NCI-H146 treated with DMSO at 0.1 percent for 48 hours (cell line): ENCODE measurements around the gene MAP1S.

ENCODE experiments used
- DNase-seq: peaks from one replicate; lab custom pipeline; 2025; ENCODE audit not compliant: unreplicated experiment; lab: John Stamatoyannopoulos, UW

The MAP1S gene

GRCh38 chr19:17735410-17735809 is 16.1 kb downstream of the MAP1S start:
- DNase-seq = no peak

GRCh38 chr19:17737690-17738153 is 18.4 kb downstream of the MAP1S start:
- DNase-seq = no peak

GRCh38 chr19:17739121-17739875 is 20.0 kb downstream of the MAP1S start:
- no peak for DNase-seq

- DNase-seq = no peak
These were observed 22.2 kb downstream of the MAP1S start for GRCh38 chr19:17741456-17741855.

GRCh38 chr19:17743874-17744580 is 24.7 kb downstream of the MAP1S start:
- no peak for DNase-seq

- peak; percentile 88 for DNase-seq
These were observed 28.2 kb downstream of the MAP1S start for GRCh38 chr19:17747205-17748098.

- DNase-seq = no peak
These were observed 29.8 kb downstream of the MAP1S start for GRCh38 chr19:17748884-17749638.

GRCh38 chr19:17749912-17750317 is 30.6 kb downstream of the MAP1S start:
- no peak for DNase-seq

GRCh38 chr19:17751103-17751911 is 32.0 kb downstream of the MAP1S start, which contains the start of gene FCHO1:
Gene FCHO1 (plus strand): TSS chr19:17751477. CDS start chr19:17755165, 3,688 bp downstream.
- DNase-seq = no peak

GRCh38 chr19:17751912-17752273 is 32.6 kb downstream of the MAP1S start:
- DNase-seq = no peak

- DNase-seq = no peak
These were observed 33.8 kb downstream of the MAP1S start for GRCh38 chr19:17752865-17753639.

- DNase-seq = peak; percentile 10
These were observed 34.7 kb downstream of the MAP1S start for GRCh38 chr19:17753976-17754375.

- no peak for DNase-seq
These were observed 35.6 kb downstream of the MAP1S start for GRCh38 chr19:17754634-17755442.

- no peak for DNase-seq
These were observed 36.2 kb downstream of the MAP1S start for GRCh38 chr19:17755443-17755890.

GRCh38 chr19:17755977-17756670 is 36.8 kb downstream of the MAP1S start:
- no peak for DNase-seq

GRCh38 chr19:17757125-17757524 is 37.8 kb downstream of the MAP1S start:
- no peak for DNase-seq

- no peak for DNase-seq
These were observed 39.2 kb downstream of the MAP1S start for GRCh38 chr19:17758515-17758914.
